HFF-Myc (cell line): ENCODE results near the gene DIS3.
"Not testable (repeated sequence)": the region's sequence is repeated elsewhere in the genome, so short reads cannot be mapped to it uniquely, and the experiment has no call there.

ENCODE experiments used
- DNase-seq: peaks from one replicate; pipeline ENCODE4 v3.0.0-alpha.2; 2011; ENCODE audit warnings: low read depth; ENCODE audit errors: extremely low read depth
- H3K4me3 ChIP-seq: replicated peaks from 2 replicates; pipeline ENCODE4 v1.5.1; 2011; ENCODE audit warnings: low read depth, mild to moderate bottlenecking, control low read depth, low read length
- CTCF ChIP-seq: IDR thresholded peaks from 2 replicates; pipeline ENCODE4 v1.5.1; 2012; ENCODE audit warnings: mild to moderate bottlenecking, low read depth, low read length, control low read depth; ENCODE audit errors: missing control alignments

The DIS3 gene

GRCh38 chr13:72805676-72806346 lies 24.1 kb upstream of the DIS3 start:
- no peak for DNase-seq
- no peak overlapping the region for H3K4me3 ChIP-seq
- no peak for TF ChIP-seq CTCF

- DNase-seq = no peak
- no peak for TF ChIP-seq CTCF
Measured at GRCh38 chr13:72804301-72804700, 22.6 kb upstream of the DIS3 start.

GRCh38 chr13:72798817-72799216 lies 17.1 kb upstream of the DIS3 start:
- H3K4me3 ChIP-seq = no peak overlapping the region
- DNase-seq = no peak
- no peak for TF ChIP-seq CTCF

More at GRCh38 chr13:72804301-72804700, 22.6 kb upstream of the DIS3 start:
- no peak overlapping the region for H3K4me3 ChIP-seq

GRCh38 chr13:72792640-72793039 lies 10.9 kb upstream of the DIS3 start:
- DNase-seq = no peak
- TF ChIP-seq CTCF = no peak
- no peak overlapping the region for H3K4me3 ChIP-seq

- TF ChIP-seq CTCF = no peak
- no peak for DNase-seq
- H3K4me3 ChIP-seq = no peak overlapping the region
Measured at GRCh38 chr13:72788831-72789230, 7.1 kb upstream of the DIS3 start.

- H3K4me3 ChIP-seq, DNase-seq: not testable (repeated sequence)
Measured at GRCh38 chr13:72784679-72785078, 3.0 kb upstream of the DIS3 start.

GRCh38 chr13:72782717-72783116 lies 1.0 kb upstream of the DIS3 start:
- H3K4me3 ChIP-seq = peak overlapping the region; percentile 79
- no peak for TF ChIP-seq CTCF
- no peak for DNase-seq
